Endothelial cell of umbilical vein (primary cell): ENCODE measurements around the gene SLC14A1. TPM values are rescaled to one million over a fixed set of nuclear protein-coding genes. Genes with fewer than 3 reads are reported as not detected.

ENCODE experiments used
- BruUV-seq: library from RNA; stranded (reverse); fragments of 400-500 nt; replicated peaks from 2 replicates; lab custom pipeline; 2021; lab: Mats Ljungman, UMichigan
- CTCF ChIA-PET: fragments of 300-600, 350-600 bp; sonication (Branson Sonifier 250); formaldehyde crosslinking; loops from one replicate; lab custom pipeline; 2021; ENCODE audit warnings: antibody characterized with exemption, inconsistent platforms; lab: Charles Lee
- POLR2A ChIA-PET: fragments of 300-600, 350-600 bp; sonication (Branson Sonifier 250); formaldehyde crosslinking; loops from one replicate; lab custom pipeline; 2021; ENCODE audit warnings: antibody characterized with exemption, inconsistent platforms; lab: Charles Lee
- DNase-seq: peaks from one replicate; pipeline ENCODE4 v3.0.0-alpha.2; 2011; ENCODE audit warnings: low read depth, low spot score
- FAIRE-seq: peaks from 2 replicates; lab custom pipeline; 2011; peaks lifted over from hg19 to GRCh38; lab: Jason Lieb, UNC
- H2AFZ ChIP-seq: 2 replicates; pipeline ENCODE4 v1.6.0; 2012; ENCODE audit warnings: low read depth, low read length, control low read depth, inconsistent platforms
- H3K27ac ChIP-seq: 2 replicates; pipeline ENCODE4 v1.5.1; 2011; ENCODE audit warnings: low read depth, mild to moderate bottlenecking, control low read depth, low read length, moderate library complexity; ENCODE audit not compliant: insufficient read depth
- H3K27me3 ChIP-seq, 2 experiments: 2 replicates each; pipeline versions ENCODE4 v1.6.0 to v1.6.1; 2011; ENCODE audit warnings: low read length in 2 of 2, mixed read lengths in 1 of 2; ENCODE audit not compliant: control insufficient read depth in 2 of 2, insufficient read depth in 2 of 2
- H3K36me3 ChIP-seq, 2 experiments: 2 replicates in 1 of 2; 3 replicates in 1 of 2; pipeline ENCODE4 v1.5.1; 2011; ENCODE audit warnings: low read length in 2 of 2, mild to moderate bottlenecking in 1 of 2, moderate library complexity in 1 of 2; ENCODE audit not compliant: control insufficient read depth in 2 of 2, insufficient read depth in 2 of 2; ENCODE audit errors: extremely low read depth in 1 of 2
- H3K4me1 ChIP-seq: 3 replicates; pipeline ENCODE4 v1.5.1; 2011; ENCODE audit warnings: mild to moderate bottlenecking, low read length; ENCODE audit not compliant: control insufficient read depth, insufficient read depth; ENCODE audit errors: extremely low read depth
- H3K4me2 ChIP-seq: 2 replicates; pipeline ENCODE4 v1.6.1; 2011; ENCODE audit warnings: low read length, control low read depth, mixed read lengths; ENCODE audit not compliant: insufficient read depth
- H3K4me3 ChIP-seq, 3 experiments: fragments of 200-600 bp in 1 of 3; sonication (generic), shearing (Covaris generic) in 1 of 3; replicated peaks in 1 of 3; 2 replicates each; pipeline ENCODE4 v1.5.1; 2011 to 2016; ENCODE audit warnings: control low read depth in 3 of 3, low read length in 3 of 3, mild to moderate bottlenecking in 2 of 3, inconsistent platforms in 1 of 3, low read depth in 1 of 3, moderate library complexity in 1 of 3; ENCODE audit not compliant: insufficient read depth in 1 of 3
- H3K79me2 ChIP-seq: 2 replicates; pipeline ENCODE4 v1.6.0; 2012; ENCODE audit warnings: low read length, inconsistent platforms; ENCODE audit not compliant: control insufficient read depth, insufficient read depth
- H3K9ac ChIP-seq: replicated peaks from 2 replicates; pipeline ENCODE3; 2011; ENCODE audit warnings: low read length, control low read depth; ENCODE audit not compliant: insufficient read depth; ENCODE audit errors: extremely low read depth
- H3K9me1 ChIP-seq: replicated peaks from 3 replicates; pipeline ENCODE4 v1.6.0; 2011; ENCODE audit warnings: mild to moderate bottlenecking, low read length; ENCODE audit not compliant: control insufficient read depth, insufficient read depth; ENCODE audit errors: extremely low read depth
- H3K9me3 ChIP-seq: replicated peaks from 2 replicates; pipeline ENCODE4 v1.5.1; 2012; ENCODE audit warnings: low read length, inconsistent platforms; ENCODE audit not compliant: control insufficient read depth, insufficient read depth
- H4K20me1 ChIP-seq: replicated peaks from 2 replicates; pipeline ENCODE3; 2011; ENCODE audit warnings: mild to moderate bottlenecking, low read length; ENCODE audit not compliant: control insufficient read depth, insufficient read depth; ENCODE audit errors: extremely low read depth
- GATA2 ChIP-seq: IDR thresholded peaks from 2 replicates; pipeline ENCODE4 v1.7.0; 2011; ENCODE audit warnings: low read depth, mild to moderate bottlenecking, moderate library complexity, mixed read lengths, low read length; ENCODE audit not compliant: insufficient read length, insufficient read depth
- JUN ChIP-seq: IDR thresholded peaks from 2 replicates; pipeline ENCODE4 v1.6.1; 2011; ENCODE audit warnings: borderline replicate concordance, low read depth; ENCODE audit not compliant: insufficient read length, insufficient read depth
- POLR2A ChIP-seq: IDR thresholded peaks from 2 replicates; pipeline ENCODE4 v1.6.1; 2012; ENCODE audit warnings: low read depth, mild to moderate bottlenecking, control low read depth, low read length
- dilution Hi-C: fragments of 300-500 bp; cut with MboI; formaldehyde crosslinking; loops from one replicate; pipeline ENCODE4 v1.15.0; 2019; ENCODE audit warnings: low sequenced_read_pairs; ENCODE audit not compliant: extremely low pct_ligation_motif_present
- intact Hi-C: fragments of 100-400 bp; cut with micrococcal nuclease; formaldehyde crosslinking; loops from one replicate; pipeline ENCODE4 v1.10.0; 2022
- polyA plus RNA-seq, 4 experiments: library from polyadenylated mRNA; depleted of rRNA in 3 of 4; stranded (reverse) in 3 of 4; unstranded in 1 of 4; fragments of >200 nt; gene quantifications; 2 replicates each; pipeline versions ENCODE4 v1.2.1 to v1.2.3, GENCODE V29; 2011 to 2012; ENCODE audit warnings: missing spikeins in 1 of 4
- total RNA-seq: library from RNA; stranded (reverse); gene quantifications from 2 replicates; pipeline ENCODE4 v1.2.3, GENCODE V29; 2021
- TF ChIP-seq, protein P1 (sequence below), 2 donors: IDR thresholded peaks; 1 replicate in 1 of 2; 2 replicates in 1 of 2; pipeline ENCODE4 v1.5.1; 2011; ENCODE audit warnings: low read length in 2 of 2, mild to moderate bottlenecking in 2 of 2, moderate library complexity in 2 of 2, control low read depth in 1 of 2, inconsistent platforms in 1 of 2, low read depth in 1 of 2; ENCODE audit not compliant: insufficient read depth in 1 of 2; ENCODE audit errors: extremely low read depth in 1 of 2

Gene SLC14A1
- total and polyA plus RNA-seq, 2 donors (not counting 3 experiments of a cell fraction or from before 2014, with no cell fraction given): not detected

DNA sequence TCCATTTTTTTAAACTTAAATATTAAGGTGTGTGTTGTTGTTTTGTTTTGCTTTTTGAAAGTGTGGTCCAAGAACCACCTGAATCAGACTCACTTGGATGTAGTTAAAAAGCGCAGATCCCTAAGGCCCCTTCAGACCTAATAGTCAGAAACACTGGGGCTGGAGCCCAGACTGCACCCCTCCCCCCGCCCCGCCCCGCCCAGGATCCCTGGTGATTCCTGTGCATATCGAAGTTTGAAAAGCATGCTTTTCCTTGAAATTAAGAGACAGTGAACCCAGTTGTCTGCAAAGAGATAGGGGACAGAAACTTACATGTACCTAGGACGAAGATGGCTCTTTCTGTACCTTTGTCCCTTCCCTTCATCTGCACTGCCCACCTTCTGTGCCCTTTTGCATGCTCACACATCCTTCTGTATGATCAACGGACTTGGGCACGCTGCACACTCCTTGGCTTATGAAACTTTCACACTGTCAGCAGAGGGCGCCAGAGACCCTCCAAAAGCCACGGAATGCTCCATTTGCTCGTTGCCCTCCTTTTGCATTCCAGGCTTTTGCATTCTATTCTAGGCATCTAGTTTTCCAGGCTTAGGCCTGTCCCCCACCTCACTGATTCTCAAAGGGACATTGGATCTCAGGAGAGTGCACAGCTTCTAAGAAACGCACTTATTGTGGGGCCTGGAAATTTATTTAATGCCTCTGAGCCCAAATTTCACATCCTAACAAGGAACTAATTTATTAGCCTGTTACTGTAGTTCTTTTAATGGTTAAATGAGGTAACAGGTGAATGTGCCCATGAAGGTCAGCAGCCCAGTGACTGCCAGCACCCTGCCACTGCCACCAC lies 32.8 kb upstream of the SLC14A1 start:
- Histone ChIP-seq H3K9me1 (no peaks in the 10 kb centered on the region), H3K4me2 (no peak overlapping the region), H2AFZ (no peak overlapping the region), H4K20me1 (no peaks in the 10 kb centered on the region), H3K9me3 (no peaks in the 10 kb centered on the region), H3K27me3 (peaks cover 4% of the 10 kb centered on the region in 2 experiments), H3K9ac (no peak overlapping the region), H3K4me1 (no peaks in the 10 kb centered on the region), H3K36me3 (no peaks in the 10 kb centered on the region), H3K4me3 (no peak overlapping the region), H3K79me2 (no peaks in the 10 kb centered on the region), H3K27ac (no peak overlapping the region)
- ChIA-PET POLR2A (no interaction called here), CTCF (interaction anchor here (1.0 to 8.7 kb wide), 12 partner anchors 25 to 382 kb away, joined by 3 to 108 read pairs (median 4); no protein-coding TSS in a partner anchor)
- FAIRE-seq (peak; percentile 92), DNase-seq (peak; percentile 71)
- no TSS peak for BruUV-seq
- no peak for TF ChIP-seq GATA2
- TF ChIP-seq, protein P1, sequence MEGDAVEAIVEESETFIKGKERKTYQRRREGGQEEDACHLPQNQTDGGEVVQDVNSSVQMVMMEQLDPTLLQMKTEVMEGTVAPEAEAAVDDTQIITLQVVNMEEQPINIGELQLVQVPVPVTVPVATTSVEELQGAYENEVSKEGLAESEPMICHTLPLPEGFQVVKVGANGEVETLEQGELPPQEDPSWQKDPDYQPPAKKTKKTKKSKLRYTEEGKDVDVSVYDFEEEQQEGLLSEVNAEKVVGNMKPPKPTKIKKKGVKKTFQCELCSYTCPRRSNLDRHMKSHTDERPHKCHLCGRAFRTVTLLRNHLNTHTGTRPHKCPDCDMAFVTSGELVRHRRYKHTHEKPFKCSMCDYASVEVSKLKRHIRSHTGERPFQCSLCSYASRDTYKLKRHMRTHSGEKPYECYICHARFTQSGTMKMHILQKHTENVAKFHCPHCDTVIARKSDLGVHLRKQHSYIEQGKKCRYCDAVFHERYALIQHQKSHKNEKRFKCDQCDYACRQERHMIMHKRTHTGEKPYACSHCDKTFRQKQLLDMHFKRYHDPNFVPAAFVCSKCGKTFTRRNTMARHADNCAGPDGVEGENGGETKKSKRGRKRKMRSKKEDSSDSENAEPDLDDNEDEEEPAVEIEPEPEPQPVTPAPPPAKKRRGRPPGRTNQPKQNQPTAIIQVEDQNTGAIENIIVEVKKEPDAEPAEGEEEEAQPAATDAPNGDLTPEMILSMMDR (IDR thresholded peaks at IDR 0.05; ENCODE audit: extremely low read depth in 1 of 2, insufficient read depth in 1 of 2, low read depth in 1 of 2, low read length in 2 of 2): peak; percentile 71 to 85
- dilution Hi-C loops: no loop called here
- intact Hi-C loops: loop anchor here (1.0 kb wide), 7 partner anchors 26 to 382 kb away; no protein-coding TSS in a partner anchor

DNA sequence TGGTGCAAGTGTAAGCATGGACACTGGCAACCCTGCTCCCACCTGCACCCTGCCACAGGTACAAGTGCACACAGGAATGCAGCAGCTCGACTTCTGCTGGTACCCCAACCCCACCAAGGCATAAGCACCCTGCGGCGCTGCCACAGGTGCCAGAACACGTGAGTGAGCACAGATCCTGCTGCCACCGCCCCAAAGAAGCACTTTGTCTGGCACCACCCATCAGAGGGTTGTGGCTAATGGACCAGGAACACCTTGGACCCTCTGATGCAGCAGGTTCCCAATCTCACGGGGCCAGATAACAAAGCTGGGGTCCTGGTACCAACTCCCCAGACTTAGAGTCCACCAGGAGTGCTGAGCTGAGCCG lies 32.2 kb upstream of the SLC14A1 start:
- Histone ChIP-seq H3K4me3 (no peak overlapping the region), H4K20me1 (no peaks in the 10 kb centered on the region), H3K4me1 (no peaks in the 10 kb centered on the region), H3K9me3 (no peaks in the 10 kb centered on the region), H3K9ac (no peak overlapping the region), H3K27ac (no peak overlapping the region), H3K36me3 (no peaks in the 10 kb centered on the region), H3K79me2 (no peaks in the 10 kb centered on the region), H3K4me2 (no peak overlapping the region), H3K9me1 (no peaks in the 10 kb centered on the region), H3K27me3 (peaks cover 4% of the 10 kb centered on the region in 2 experiments), H2AFZ (no peak overlapping the region)
- TF ChIP-seq POLR2A (no peak), JUN (no peak)
- TF ChIP-seq, protein P1 (IDR thresholded peaks at IDR 0.05; ENCODE audit: extremely low read depth in 1 of 2, insufficient read depth in 1 of 2, low read depth in 1 of 2, low read length in 2 of 2): no peak
- intact Hi-C loops: loop anchor here (1.0 kb wide), 7 partner anchors 26 to 382 kb away; no protein-coding TSS in a partner anchor
- dilution Hi-C loops: no loop called here
- DNase-seq (no peak), FAIRE-seq (no peak)
- POLR2A ChIA-PET: no interaction called here
- no TSS peak for BruUV-seq
- CTCF ChIA-PET: interaction anchor here (1.0 to 8.7 kb wide), 8 partner anchors 26 to 382 kb away, joined by 3 to 108 read pairs (median 4); no protein-coding TSS in a partner anchor
